T-cell (primary cell): Measurements from ENCODE around the gene GAS6. TPM values are rescaled to one million over a fixed set of nuclear protein-coding genes. Genes with fewer than 3 reads are reported as not detected.
A peak's percentile ranks its signal among the peaks of the same experiment; 100 is the strongest.

Experiments used
- ATAC-seq, 4 experiments: fragments of 200-7000 bp in 3 of 4; fragments of 150-1000 bp in 1 of 4; cut with Tn5 transposase; replicated peaks in 1 of 4; 1 replicate in 3 of 4; 2 replicates in 1 of 4; pipeline ENCODE4 v1.10.0; 2021; ENCODE audit warnings: moderate library complexity in 3 of 4, mild to moderate bottlenecking in 2 of 4, moderate number of reproducible peaks in 1 of 4
- CTCF ChIA-PET, 2 donors: fragments of 300-600 bp; sonication (Branson Sonifier 250); formaldehyde crosslinking; loops; one replicate each; lab custom pipeline; 2022; ENCODE audit warnings: antibody characterized with exemption in 2 of 2; lab: Charles Lee
- POLR2A ChIA-PET, 2 donors: fragments of 300-600 bp; sonication (Branson Sonifier 250); formaldehyde crosslinking; loops; one replicate each; lab custom pipeline; 2022; ENCODE audit warnings: antibody characterized with exemption in 2 of 2; lab: Charles Lee
- DNase-seq, 35 experiments: peaks; one replicate each; pipeline versions ENCODE4 v3.0.0 to v3.0.0-alpha.2; 2013 to 2023
- H3K27ac ChIP-seq: one replicate; pipeline ENCODE4 v1.5.1; 2013; ENCODE audit warnings: low read length
- H3K27me3 ChIP-seq, 2 experiments: replicated peaks in 1 of 2; 1 replicate in 1 of 2; 2 replicates in 1 of 2; pipeline versions ENCODE4 v1.6.1 to v1.7.0; 2013; ENCODE audit warnings: low read length in 1 of 2, mixed read lengths in 1 of 2; ENCODE audit not compliant: control insufficient read depth in 2 of 2, insufficient read depth in 2 of 2; ENCODE audit errors: extremely low read depth in 1 of 2
- H3K36me3 ChIP-seq, 2 donors: 1 replicate in 1 of 2; 2 replicates in 1 of 2; pipeline versions ENCODE4 v1.6.1 to v1.7.0; 2013; ENCODE audit warnings: low read length in 1 of 2; ENCODE audit not compliant: control insufficient read depth in 2 of 2, insufficient read depth in 1 of 2; ENCODE audit errors: extremely low read depth in 1 of 2
- H3K4me1 ChIP-seq, 2 experiments: 1 replicate in 1 of 2; 2 replicates in 1 of 2; pipeline versions ENCODE4 v1.6.1 to v1.7.0; 2013; ENCODE audit warnings: low read length in 2 of 2, mixed read lengths in 1 of 2; ENCODE audit not compliant: insufficient read depth in 2 of 2, control insufficient read depth in 1 of 2; ENCODE audit errors: extremely low read depth in 1 of 2
- H3K4me3 ChIP-seq, 2 donors: 1 replicate in 1 of 2; 2 replicates in 1 of 2; pipeline versions ENCODE4 v1.5.1 to v1.7.0; 2013; ENCODE audit warnings: mild to moderate bottlenecking in 2 of 2, low read length in 1 of 2, moderate library complexity in 1 of 2; ENCODE audit not compliant: control insufficient read depth in 1 of 2; ENCODE audit errors: extremely low read depth in 1 of 2
- H3K9me3 ChIP-seq: 2 replicates; pipeline ENCODE4 v1.7.0; 2013
- H3K27ac Mint-ChIP-seq, 2 donors: one replicate each; pipeline ENCODE4 v1.8.0; 2020 to 2021; ENCODE audit warnings: mild to moderate bottlenecking in 2 of 2, mixed read lengths in 2 of 2
- H3K27me3 Mint-ChIP-seq, 2 donors: one replicate each; pipeline ENCODE4 v1.8.0; 2021 to 2022; ENCODE audit warnings: mixed read lengths in 2 of 2
- H3K36me3 Mint-ChIP-seq: one replicate; pipeline ENCODE4 v1.8.0; 2021; ENCODE audit warnings: mixed read lengths
- H3K4me1 Mint-ChIP-seq, 3 donors: one replicate each; pipeline ENCODE4 v1.8.0; 2020 to 2022; ENCODE audit warnings: mixed read lengths in 3 of 3, mild to moderate bottlenecking in 1 of 3
- H3K4me3 Mint-ChIP-seq, 3 donors: one replicate each; pipeline ENCODE4 v1.8.0; 2020 to 2022; ENCODE audit warnings: mild to moderate bottlenecking in 3 of 3, mixed read lengths in 3 of 3, moderate library complexity in 3 of 3
- H3K9me3 Mint-ChIP-seq, 3 donors: one replicate each; pipeline ENCODE4 v1.8.0; 2020 to 2022; ENCODE audit warnings: mixed read lengths in 3 of 3
- WGBS: methylation state at CpG from one replicate; pipeline ENCODE4 v1.1.5; 2013; ENCODE audit warnings: missing lambda C conversion rate; ENCODE audit not compliant: insufficient coverage; 5-methylcytosine and 5-hydroxymethylcytosine counted together
- total RNA-seq, 35 experiments: library from RNA in 6 of 35; stranded (reverse) in 6 of 35; fragments of 120-200 nt in 1 of 35; gene quantifications; one replicate each; pipeline versions ENCODE4 v1.2.1 to v1.2.4 and lab custom pipeline; 2013 to 2026

Gene GAS6
- total RNA-seq, 5 donors from 2014 or later (not counting 1 experiment from before 2014, with no cell fraction given) = 1.1 to 10.2 (median 4.7) TPM

DNA sequence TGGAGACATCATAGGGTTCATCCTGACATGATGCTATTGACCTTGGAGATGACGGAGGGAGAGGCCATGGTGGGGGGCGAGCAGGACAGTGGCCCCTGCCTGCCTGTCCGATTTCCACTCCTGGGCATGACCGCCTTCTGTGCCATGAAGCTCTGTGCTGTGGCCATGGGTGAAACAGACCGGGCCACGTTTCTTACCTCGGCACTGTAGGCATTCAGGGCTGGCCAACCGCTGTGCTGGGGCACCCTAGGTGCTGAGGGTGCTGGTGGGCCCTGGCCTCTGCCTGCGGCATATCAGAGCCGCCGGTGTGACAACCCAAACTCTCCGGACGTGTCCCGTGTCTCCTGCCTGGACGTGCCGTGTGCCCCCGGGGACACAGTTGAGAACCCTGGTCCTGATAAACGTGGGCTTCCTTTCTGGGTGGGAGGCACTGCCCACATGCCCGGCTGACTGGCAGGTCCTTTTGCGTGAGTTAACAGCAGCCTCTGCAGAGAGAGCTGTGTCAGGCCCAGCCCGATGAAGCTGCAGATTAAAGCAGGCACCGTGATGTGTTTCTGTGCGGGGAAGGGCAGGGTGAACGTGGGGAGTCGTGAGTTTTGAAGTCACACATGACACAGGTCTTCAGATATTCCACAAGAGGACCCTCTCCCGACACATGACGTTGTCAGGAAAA, 58.3 kb downstream of the GAS6 start:
- Histone ChIP-seq H3K36me3 (no peaks in the 10 kb centered on the region), H3K4me1 (peaks cover 0 to 2% of the 10 kb centered on the region in 2 experiments), H3K27ac (no peak overlapping the region), H3K27me3 (peaks cover 0 to 45% of the 10 kb centered on the region in 2 experiments), H3K4me3 (no peak overlapping the region), H3K9me3 (no peaks in the 10 kb centered on the region)
- ChIA-PET CTCF (no interaction called here), POLR2A (no interaction called here)
- no peak for DNase-seq
- Mint-ChIP-seq H3K4me3 (no peak overlapping the region), H3K27ac (no peak overlapping the region), H3K36me3 (no peaks in the 10 kb centered on the region), H3K27me3 (peaks cover 0 to 2% of the 10 kb centered on the region in 2 donors), H3K9me3 (peaks cover 0 to 4% (median 0%) of the 10 kb centered on the region in 3 donors), H3K4me1 (peaks cover 0 to 2% (median 2%) of the 10 kb centered on the region in 3 donors)
- WGBS = 91% methylated on average over 26 of the region's 27 CpGs
- ATAC-seq = no peak

DNA sequence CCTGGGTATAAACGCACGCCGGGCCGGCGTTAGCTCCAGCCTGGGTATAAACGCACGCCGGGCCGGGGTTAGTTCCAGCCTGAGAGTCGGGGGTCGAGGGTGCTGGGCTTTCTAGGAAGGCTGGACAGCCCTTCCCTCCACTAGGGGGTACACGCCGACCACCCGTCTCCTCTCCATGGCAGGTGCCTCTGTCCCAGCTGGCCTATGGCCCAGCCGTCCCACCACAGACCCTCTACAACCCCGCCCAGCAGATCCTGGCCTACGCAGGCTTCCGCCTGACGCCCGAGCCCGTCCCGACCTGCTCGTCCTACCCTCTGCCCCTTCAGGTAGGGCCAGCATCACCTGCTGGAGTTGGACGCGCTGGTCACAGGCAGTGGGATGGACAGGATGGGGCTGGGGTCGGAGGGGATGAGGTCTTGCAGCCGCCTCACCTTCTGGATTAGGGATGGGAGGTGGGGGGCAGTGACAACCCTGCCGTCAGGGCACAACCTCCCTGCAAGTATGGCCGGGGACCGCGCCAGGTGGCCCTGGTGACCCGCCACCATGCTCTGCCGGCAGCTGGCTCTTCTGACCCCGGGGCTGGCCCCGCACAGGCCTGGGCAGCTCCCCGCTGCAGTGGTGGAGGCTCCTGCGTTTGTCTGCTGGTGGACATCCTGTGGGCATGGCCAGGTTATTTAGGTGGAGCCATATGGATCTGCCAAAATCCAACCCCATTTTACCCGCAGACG, 59.0 kb downstream of the GAS6 start:
- no peak for ATAC-seq
- Mint-ChIP-seq H3K36me3 (no peaks in the 10 kb centered on the region), H3K4me1 (peaks cover 0 to 2% (median 2%) of the 10 kb centered on the region in 3 donors), H3K27me3 (peaks cover 0 to 2% of the 10 kb centered on the region in 2 donors), H3K4me3 (no peak overlapping the region), H3K27ac (no peak overlapping the region), H3K9me3 (peaks cover 0 to 3% (median 0%) of the 10 kb centered on the region in 3 donors)
- CTCF ChIA-PET = no interaction called here
- POLR2A ChIA-PET = no interaction called here
- H3K4me1 ChIP-seq = peaks cover 0 to 2% of the 10 kb centered on the region in 2 experiments
- no peak for DNase-seq
- no peak overlapping the region for H3K27ac ChIP-seq
- no peak overlapping the region for H3K4me3 ChIP-seq
- H3K27me3 ChIP-seq = peaks cover 0 to 47% of the 10 kb centered on the region in 2 experiments
- no peaks in the 10 kb centered on the region for H3K36me3 ChIP-seq
- no peaks in the 10 kb centered on the region for H3K9me3 ChIP-seq
- 92% methylated on average over 23 of the region's 39 CpGs for WGBS

DNA sequence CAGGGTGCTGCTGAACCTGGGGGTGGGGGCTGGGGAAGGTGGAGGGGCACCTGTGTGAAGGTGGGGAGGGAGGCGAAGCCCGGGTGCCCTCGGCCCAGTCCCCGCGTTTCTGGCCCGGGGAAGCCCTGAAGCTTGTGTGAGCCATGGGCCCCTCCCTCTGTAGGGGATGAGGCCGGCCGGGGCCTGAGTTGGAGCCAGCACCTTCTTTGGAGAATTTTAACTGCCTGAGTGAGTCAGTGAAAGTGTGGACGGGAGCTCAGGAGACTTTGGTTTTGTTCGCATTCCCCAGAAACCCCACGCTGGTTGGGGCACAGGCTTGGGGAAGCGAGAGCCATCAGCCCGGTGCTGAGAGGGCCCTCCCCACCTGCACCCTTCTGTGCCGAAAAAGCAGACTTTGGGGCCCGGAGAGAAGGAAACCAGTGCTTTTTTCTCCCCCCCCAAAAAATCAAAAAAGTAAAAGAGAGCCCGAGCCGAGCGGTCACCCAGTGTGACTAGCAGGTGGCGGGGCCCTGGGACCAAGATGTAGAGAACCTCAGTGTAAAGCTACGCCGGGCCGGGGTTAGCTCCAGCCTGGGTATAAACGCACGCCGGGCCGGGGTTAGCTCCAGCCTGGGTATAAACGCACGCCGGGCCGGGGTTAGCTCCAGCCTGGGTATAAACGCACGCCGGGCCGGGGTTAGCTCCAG, 59.7 kb downstream of the GAS6 start:
- H3K4me3 ChIP-seq = no peak overlapping the region
- 94% methylated on average over 11 of the region's 34 CpGs for WGBS
- no peak for ATAC-seq
- peaks cover 0 to 2% of the 10 kb centered on the region in 2 experiments for H3K4me1 ChIP-seq
- ChIA-PET POLR2A (no interaction called here), CTCF (no interaction called here)
- Mint-ChIP-seq H3K27ac (no peak overlapping the region), H3K4me3 (no peak overlapping the region), H3K4me1 (peaks cover 0 to 2% (median 2%) of the 10 kb centered on the region in 3 donors), H3K9me3 (peaks cover 0 to 3% (median 0%) of the 10 kb centered on the region in 3 donors), H3K36me3 (no peaks in the 10 kb centered on the region), H3K27me3 (peaks cover 0 to 2% of the 10 kb centered on the region in 2 donors)
- H3K27ac ChIP-seq = no peak overlapping the region
- H3K9me3 ChIP-seq = no peaks in the 10 kb centered on the region
- H3K27me3 ChIP-seq = peaks cover 0 to 47% of the 10 kb centered on the region in 2 experiments
- no peak for DNase-seq
- H3K36me3 ChIP-seq = no peaks in the 10 kb centered on the region

DNA sequence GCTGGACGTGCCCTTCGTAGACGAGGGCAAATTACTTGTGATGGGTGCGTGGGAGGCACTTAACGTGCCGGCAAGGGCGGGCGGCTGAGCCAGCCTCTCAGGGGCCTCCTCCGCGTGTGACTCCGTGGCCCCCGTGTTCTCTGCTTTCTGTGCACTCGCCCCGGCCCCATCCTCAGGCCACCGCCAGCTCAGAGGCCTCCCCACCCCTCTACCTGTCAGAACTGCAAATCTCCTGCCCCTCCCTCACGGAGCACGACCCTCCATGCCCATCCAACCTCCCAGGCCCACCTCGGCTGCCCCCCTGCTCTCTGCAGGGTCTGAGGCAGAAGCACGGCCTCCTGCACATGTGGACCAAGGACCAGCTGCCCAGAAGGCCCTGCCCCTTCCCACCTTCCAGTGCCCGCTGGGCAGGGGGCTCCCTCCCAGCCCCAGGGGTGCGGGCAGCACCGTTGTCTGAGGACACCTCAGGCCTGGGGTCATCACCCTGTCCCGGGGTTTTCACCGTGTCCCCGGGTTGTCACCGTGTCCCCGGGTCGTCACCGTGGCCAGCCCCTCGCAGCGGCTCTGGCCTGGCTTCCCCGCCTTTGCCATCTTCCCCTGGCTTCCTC, 60.4 kb downstream of the GAS6 start:
- Histone ChIP-seq H3K27ac (no peak overlapping the region), H3K36me3 (no peaks in the 10 kb centered on the region), H3K4me1 (peaks cover 0 to 2% of the 10 kb centered on the region in 2 experiments), H3K27me3 (peaks cover 0 to 47% of the 10 kb centered on the region in 2 experiments), H3K4me3 (no peak overlapping the region), H3K9me3 (no peaks in the 10 kb centered on the region)
- WGBS = 74% methylated on average over 27 of the region's 32 CpGs
- Mint-ChIP-seq H3K9me3 (peaks cover 0 to 3% (median 0%) of the 10 kb centered on the region in 3 donors), H3K4me3 (no peak overlapping the region), H3K36me3 (no peaks in the 10 kb centered on the region), H3K27me3 (peaks cover 0 to 2% of the 10 kb centered on the region in 2 donors), H3K27ac (no peak overlapping the region), H3K4me1 (peaks cover 0 to 2% (median 2%) of the 10 kb centered on the region in 3 donors)
- CTCF ChIA-PET = no interaction called here
- ATAC-seq = no peak
- POLR2A ChIA-PET = no interaction called here
- DNase-seq = no peak

DNA sequence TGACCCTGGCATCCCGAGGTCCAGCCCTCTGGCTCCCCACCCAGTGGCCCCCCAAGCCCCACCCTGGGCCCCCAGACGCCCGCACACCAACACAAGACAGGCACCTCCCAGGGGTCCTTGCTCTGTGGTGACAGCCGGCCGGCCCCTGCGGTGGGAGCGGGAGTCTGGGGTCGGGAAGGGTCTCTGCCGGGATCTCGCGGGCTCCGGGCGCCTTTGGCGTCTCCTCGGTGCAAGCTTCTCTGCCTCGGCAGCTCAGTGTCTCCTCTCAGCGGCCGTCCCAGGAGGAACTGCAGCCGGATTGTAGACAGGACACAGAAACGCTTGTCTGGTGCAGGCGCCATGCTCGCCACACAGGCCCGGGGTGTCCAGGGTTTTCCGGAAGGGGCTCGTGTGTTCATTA, 61.1 kb downstream of the GAS6 start:
- Mint-ChIP-seq H3K27me3 (peaks cover 0 to 2% of the 10 kb centered on the region in 2 donors), H3K4me3 (no peak overlapping the region)
- CTCF ChIA-PET = no interaction called here

DNA sequence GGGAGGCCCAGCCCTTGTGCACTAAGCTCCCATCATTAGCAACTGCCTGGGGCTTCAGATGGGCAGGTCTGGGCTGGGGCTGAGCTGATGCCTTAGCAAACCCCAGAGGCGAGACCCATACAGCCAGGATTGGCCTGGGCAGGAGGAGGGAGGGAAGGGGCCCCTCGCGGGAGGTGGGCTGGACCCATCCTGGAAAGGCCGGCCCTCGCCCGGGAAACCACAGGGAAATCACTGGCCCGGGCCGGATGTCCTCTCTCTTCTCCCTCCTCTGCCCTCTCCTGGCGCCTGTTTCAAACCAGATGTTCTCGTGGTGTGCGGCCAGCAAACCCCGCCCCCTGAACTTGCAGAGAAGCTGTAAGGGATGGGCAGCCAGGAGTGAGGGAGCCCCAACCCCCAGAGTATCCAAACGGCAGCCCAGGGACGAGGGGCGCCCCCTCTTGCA, 61.8 kb downstream of the GAS6 start:
- POLR2A ChIA-PET = no interaction called here
- H3K9me3 ChIP-seq = no peaks in the 10 kb centered on the region
- no peak overlapping the region for H3K27ac ChIP-seq
- Mint-ChIP-seq H3K9me3 (no peaks in the 10 kb centered on the region), H3K27ac (no peak overlapping the region), H3K27me3 (peaks cover 0 to 2% of the 10 kb centered on the region in 2 donors), H3K36me3 (no peaks in the 10 kb centered on the region), H3K4me3 (no peak overlapping the region), H3K4me1 (no peaks in the 10 kb centered on the region)
- peaks cover 0 to 2% of the 10 kb centered on the region in 2 experiments for H3K4me1 ChIP-seq
- no peak for DNase-seq
- H3K4me3 ChIP-seq = no peak overlapping the region
- peaks cover 0 to 49% of the 10 kb centered on the region in 2 experiments for H3K27me3 ChIP-seq
- H3K36me3 ChIP-seq = no peaks in the 10 kb centered on the region
- ATAC-seq = peak in 1 of 4 experiments; percentile 13
- WGBS = 15% methylated on average over 11 of the region's 15 CpGs
- CTCF ChIA-PET = no interaction called here

More for the DNA sequence above, 61.1 kb downstream of the GAS6 start:
- ATAC-seq (no peak), DNase-seq (no peak)
- Mint-ChIP-seq H3K36me3 (no peaks in the 10 kb centered on the region), H3K27ac (no peak overlapping the region), H3K9me3 (no peaks in the 10 kb centered on the region), H3K4me1 (no peaks in the 10 kb centered on the region)
- POLR2A ChIA-PET = no interaction called here
- Histone ChIP-seq H3K36me3 (no peaks in the 10 kb centered on the region), H3K27me3 (peaks cover 0 to 47% of the 10 kb centered on the region in 2 experiments), H3K9me3 (no peaks in the 10 kb centered on the region), H3K4me3 (no peak overlapping the region), H3K4me1 (peaks cover 0 to 2% of the 10 kb centered on the region in 2 experiments), H3K27ac (no peak overlapping the region)
- 81% methylated on average over 25 of the region's 25 CpGs for WGBS
